ENCODE measurements around the gene ATAT1.

DNA sequence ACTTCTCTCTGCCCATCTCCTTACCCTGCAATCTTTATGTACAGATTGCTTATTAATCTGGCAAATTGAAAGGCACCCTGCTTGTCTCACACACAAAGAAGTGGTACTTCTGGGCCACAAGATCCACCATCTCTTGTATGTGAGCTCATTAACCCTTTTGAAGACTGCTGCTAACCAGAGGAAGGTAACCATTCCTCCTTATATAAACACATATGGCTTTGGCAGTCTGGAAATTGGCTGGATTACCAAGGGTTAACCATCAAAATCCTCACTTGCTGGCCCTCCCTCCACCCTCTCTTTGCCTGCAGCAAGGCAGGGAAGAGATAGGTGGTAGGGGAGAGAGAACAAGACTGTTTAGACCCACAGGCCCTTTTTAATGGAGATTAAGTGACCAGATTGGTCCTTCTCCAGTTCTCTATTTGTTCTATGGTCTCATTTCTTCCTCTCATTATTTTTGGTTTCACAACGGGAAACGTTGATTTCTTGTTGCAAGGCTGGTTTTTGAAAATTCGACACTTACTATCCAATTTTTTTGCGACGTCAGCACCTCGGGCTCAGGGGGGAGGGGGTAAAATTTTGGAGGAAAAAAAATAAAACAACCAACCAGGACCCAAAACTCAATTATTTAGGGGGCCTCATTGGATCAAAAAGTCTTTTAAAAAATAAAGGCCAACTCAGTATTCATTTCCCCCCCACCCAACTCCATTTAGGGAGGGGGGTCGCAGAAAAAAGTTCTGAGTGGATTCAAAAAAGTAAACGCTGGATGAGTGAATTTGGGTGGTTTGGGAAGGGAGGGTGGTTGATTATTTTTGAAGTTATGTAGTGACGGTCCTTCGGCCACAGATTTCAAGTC, 10.5 kb upstream of the ATAT1 start:
- TF ChIP-seq POLR2AphosphoS5 (IDR thresholded peaks at IDR 0.05) (peak in 1 of 3 donors; percentile 50), POLR2A (IDR thresholded peaks at IDR 0.05) (no peak)
- TF ChIP-seq, protein P1, sequence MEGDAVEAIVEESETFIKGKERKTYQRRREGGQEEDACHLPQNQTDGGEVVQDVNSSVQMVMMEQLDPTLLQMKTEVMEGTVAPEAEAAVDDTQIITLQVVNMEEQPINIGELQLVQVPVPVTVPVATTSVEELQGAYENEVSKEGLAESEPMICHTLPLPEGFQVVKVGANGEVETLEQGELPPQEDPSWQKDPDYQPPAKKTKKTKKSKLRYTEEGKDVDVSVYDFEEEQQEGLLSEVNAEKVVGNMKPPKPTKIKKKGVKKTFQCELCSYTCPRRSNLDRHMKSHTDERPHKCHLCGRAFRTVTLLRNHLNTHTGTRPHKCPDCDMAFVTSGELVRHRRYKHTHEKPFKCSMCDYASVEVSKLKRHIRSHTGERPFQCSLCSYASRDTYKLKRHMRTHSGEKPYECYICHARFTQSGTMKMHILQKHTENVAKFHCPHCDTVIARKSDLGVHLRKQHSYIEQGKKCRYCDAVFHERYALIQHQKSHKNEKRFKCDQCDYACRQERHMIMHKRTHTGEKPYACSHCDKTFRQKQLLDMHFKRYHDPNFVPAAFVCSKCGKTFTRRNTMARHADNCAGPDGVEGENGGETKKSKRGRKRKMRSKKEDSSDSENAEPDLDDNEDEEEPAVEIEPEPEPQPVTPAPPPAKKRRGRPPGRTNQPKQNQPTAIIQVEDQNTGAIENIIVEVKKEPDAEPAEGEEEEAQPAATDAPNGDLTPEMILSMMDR (IDR thresholded peaks at IDR 0.05), result no peak

Measured in stomach (tissue), 4 donors.